HepG2 (cell line): Measurements from ENCODE around the gene HYAL1. TPM values are rescaled to one million over a fixed set of nuclear protein-coding genes. Genes with fewer than 3 reads are reported as not detected.

Source experiments
- FOXP1 ChIP-seq, 2 experiments: fragments of 450-650 bp in 1 of 2; IDR thresholded peaks; 2 replicates each; pipeline ENCODE4 v1.6.1; 2017 to 2018; ENCODE audit warnings: antibody characterized with exemption in 1 of 2
- GMEB2 ChIP-seq: IDR thresholded peaks from 2 replicates; pipeline ENCODE4 v1.6.1; 2016; ENCODE audit warnings: missing biosample characterization, missing genetic modification reagents, low read depth
- KAT8 ChIP-seq: IDR thresholded peaks from 2 replicates; pipeline ENCODE4 v1.6.1; 2016; ENCODE audit warnings: missing genetic modification reagents, missing compliant biosample characterization
- ZBTB39 ChIP-seq: sonication (generic); formaldehyde crosslinking; IDR thresholded peaks from 2 replicates; pipeline ENCODE4 v1.5.0; 2020; ENCODE audit warnings: missing genetic modification reagents
- ZNF331 ChIP-seq: sonication (generic); formaldehyde crosslinking; IDR thresholded peaks from 2 replicates; pipeline ENCODE4 v1.4.0; 2020; ENCODE audit warnings: missing genetic modification reagents
- ZNF414 ChIP-seq: sonication (generic); formaldehyde crosslinking; IDR thresholded peaks from 2 replicates; pipeline ENCODE4 v1.5.0; 2020; ENCODE audit warnings: missing genetic modification reagents
- ZNF775 ChIP-seq: sonication (generic); formaldehyde crosslinking; IDR thresholded peaks from 2 replicates; pipeline ENCODE4 v1.4.0; 2020; ENCODE audit warnings: missing genetic modification reagents, mild to moderate bottlenecking, moderate library complexity, borderline replicate concordance
- ZSCAN29 ChIP-seq: sonication (generic); formaldehyde crosslinking; conservative IDR thresholded peaks from 2 replicates; pipeline ENCODE4 v1.4.0; 2020; ENCODE audit warnings: mild to moderate bottlenecking, missing genetic modification reagents
- polyA plus RNA-seq, 8 experiments: library from polyadenylated mRNA; depleted of rRNA in 3 of 8; stranded (reverse) in 7 of 8; unstranded in 1 of 8; fragments of >200 nt; fragmentation: Illumina TruSeq in 4 of 8; extraction: Trizol in 4 of 8; gene quantifications; 2 replicates each; pipeline versions ENCODE4 v1.2.1 to v1.2.3, GENCODE V29; 2011 to 2016; ENCODE audit warnings: low read depth in 4 of 8, missing spikeins in 1 of 8, mixed read lengths in 1 of 8; ENCODE audit not compliant: insufficient read depth in 1 of 8
- total RNA-seq, 5 experiments: library from RNA; depleted of rRNA; stranded (reverse); fragments of >200 nt; fragmentation: Illumina TruSeq; extraction: Trizol; gene quantifications; 2 replicates each; pipeline ENCODE4 v1.2.3, GENCODE V29; 2016; ENCODE audit warnings: low read depth in 1 of 5

The HYAL1 gene
- total and polyA plus RNA-seq, 2 of the 13 experiments (the other 11 are each of a cell fraction or from before 2014, with no cell fraction given), result 76.5 to 193 TPM

GRCh38 chr3:50298836-50299637, 4.3 kb downstream of the HYAL1 start, which contains the start of the genes HYAL3 and NAA80 (continued):
- TF ChIP-seq GMEB2 (CRISPR knock-in tag) (0 out of 2 replicates have a peak, but pooled peaks have one; percentile 27), ZNF775 (CRISPR knock-in tag) (no peak), FOXP1 (IDR thresholded peaks at IDR 0.05) (no peak), FOXP1 (CRISPR knock-in tag; IDR thresholded peaks at IDR 0.05) (0 out of 2 replicates have a peak, but pooled peaks have one; percentile 23), ZNF414 (CRISPR knock-in tag) (no peak; the same call in 1 of the 2 replicates), KAT8 (CRISPR knock-in tag) (peak; percentile 32; the same call in 1 of the 2 replicates), ZBTB39 (CRISPR knock-in tag) (peak; percentile 76; the same call in 1 of the 2 replicates), ZSCAN29 (no peak), ZNF331 (CRISPR knock-in tag) (peak; percentile 47; the same call in 1 of the 2 replicates)
